GM12875 (cell line): Measurements from ENCODE around the gene TRIP13.
"Not testable (repeated sequence)": the region's sequence is repeated elsewhere in the genome, so short reads cannot be mapped to it uniquely, and the experiment has no call there.

Source experiments
- H3K4me3 ChIP-seq: one replicate; pipeline ENCODE4 v1.5.1; 2011; ENCODE audit warnings: low read depth, low read length, control low read depth
- TF ChIP-seq, protein P1 (sequence below): IDR thresholded peaks from 2 replicates; pipeline ENCODE4 v1.5.1; 2011; ENCODE audit warnings: low read depth, mild to moderate bottlenecking, control low read depth, inconsistent platforms, low read length, moderate library complexity, borderline replicate concordance; ENCODE audit not compliant: insufficient read depth

TRIP13 gene

DNA sequence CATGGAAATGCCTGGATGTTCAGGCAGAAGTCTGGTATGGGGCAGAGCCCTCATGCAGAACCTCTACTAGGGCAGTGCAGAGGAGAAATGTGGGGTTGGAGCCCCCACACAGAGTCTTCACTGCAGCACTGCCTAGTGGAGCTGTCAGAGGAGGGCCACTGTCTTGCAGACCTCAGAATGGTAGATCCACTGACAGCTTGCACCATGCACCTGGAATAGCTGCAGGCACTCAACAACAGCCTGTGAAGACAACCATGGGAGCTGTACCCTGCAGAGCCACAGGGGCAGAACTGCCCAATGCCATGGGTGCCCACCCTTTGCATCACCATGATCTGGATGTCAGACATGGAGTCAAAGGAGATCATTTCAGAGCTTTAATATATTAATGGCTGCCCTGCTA is 36.9 kb downstream of the TRIP13 start:
- TF ChIP-seq, protein P1, sequence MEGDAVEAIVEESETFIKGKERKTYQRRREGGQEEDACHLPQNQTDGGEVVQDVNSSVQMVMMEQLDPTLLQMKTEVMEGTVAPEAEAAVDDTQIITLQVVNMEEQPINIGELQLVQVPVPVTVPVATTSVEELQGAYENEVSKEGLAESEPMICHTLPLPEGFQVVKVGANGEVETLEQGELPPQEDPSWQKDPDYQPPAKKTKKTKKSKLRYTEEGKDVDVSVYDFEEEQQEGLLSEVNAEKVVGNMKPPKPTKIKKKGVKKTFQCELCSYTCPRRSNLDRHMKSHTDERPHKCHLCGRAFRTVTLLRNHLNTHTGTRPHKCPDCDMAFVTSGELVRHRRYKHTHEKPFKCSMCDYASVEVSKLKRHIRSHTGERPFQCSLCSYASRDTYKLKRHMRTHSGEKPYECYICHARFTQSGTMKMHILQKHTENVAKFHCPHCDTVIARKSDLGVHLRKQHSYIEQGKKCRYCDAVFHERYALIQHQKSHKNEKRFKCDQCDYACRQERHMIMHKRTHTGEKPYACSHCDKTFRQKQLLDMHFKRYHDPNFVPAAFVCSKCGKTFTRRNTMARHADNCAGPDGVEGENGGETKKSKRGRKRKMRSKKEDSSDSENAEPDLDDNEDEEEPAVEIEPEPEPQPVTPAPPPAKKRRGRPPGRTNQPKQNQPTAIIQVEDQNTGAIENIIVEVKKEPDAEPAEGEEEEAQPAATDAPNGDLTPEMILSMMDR = no peak

DNA sequence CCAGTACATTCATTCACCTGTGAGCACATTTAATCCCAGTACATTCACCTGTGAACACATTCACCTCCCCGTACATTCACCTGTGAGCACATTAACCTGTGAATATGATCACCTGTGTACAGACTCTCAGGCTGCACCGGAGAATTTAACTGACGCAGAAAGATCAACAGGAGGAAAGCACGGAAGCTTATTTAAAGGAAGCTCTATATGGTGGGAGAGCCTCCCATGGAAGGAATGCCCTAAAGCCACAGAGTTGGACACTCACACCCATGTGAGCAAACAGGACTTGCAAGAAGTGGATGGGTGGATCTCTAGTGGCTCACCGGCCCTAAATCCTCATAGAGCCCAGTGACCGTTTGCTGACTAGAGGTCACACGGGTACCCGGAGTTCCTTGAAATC is 38.2 kb downstream of the TRIP13 start:
- H3K4me3 ChIP-seq = no peak overlapping the region
- TF ChIP-seq, protein P1 = no peak

More for the DNA sequence above, 36.9 kb downstream of the TRIP13 start:
- H3K4me3 ChIP-seq = no peak overlapping the region

DNA sequence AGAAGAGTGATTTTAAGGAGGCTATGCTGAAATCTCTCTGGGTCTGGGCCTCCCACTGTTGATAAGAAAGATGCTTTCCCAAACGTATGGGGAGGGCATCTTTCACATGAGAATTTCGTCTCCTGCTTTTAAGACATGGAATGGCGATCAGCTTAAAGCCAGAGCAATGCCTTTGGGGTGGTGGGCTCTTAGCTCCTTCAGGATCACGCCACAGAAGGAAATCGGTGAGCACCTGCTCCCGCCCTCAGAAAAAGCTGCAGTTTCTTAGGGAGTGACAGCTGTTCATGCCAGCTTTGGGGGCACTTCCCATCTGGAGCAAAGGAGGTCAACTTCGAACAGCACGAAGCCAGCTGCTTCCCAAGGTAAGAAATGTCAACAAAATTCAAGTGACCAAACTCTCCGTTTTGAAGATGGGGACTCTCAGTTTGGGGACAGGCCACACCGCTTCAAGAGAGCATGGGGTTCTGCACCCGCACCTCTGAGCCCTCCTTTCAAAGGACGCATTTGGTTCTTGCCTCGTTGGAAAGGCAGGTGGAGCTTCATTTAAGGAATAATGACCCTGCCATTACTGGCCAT is 39.0 kb downstream of the TRIP13 start:
- no peak overlapping the region for H3K4me3 ChIP-seq
- TF ChIP-seq, protein P1 = no peak

DNA sequence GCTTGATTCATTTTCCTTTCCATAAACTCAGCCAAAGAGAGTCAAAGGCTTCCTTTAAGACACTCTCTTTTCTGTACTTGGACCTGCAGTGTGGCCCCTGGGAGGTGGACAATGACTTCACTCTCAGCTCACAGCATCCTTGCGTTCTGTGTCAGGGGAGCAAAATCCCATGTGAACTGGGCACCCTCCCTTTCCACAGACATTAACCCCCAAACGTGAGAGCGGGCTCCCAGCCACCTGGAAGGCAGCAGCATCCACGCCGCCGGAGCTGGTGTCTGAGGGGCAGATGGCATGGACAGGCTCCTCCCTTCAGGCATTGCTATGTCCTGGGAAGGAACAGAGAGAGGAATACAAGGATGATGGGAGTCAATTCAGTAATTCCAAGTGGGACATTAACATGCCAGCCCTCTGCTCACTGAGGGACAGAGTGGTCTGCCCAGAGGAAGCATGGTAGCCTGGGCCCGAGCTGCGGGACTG is 39.5 kb downstream of the TRIP13 start:
- TF ChIP-seq, protein P1 = no peak
- no peak overlapping the region for H3K4me3 ChIP-seq

DNA sequence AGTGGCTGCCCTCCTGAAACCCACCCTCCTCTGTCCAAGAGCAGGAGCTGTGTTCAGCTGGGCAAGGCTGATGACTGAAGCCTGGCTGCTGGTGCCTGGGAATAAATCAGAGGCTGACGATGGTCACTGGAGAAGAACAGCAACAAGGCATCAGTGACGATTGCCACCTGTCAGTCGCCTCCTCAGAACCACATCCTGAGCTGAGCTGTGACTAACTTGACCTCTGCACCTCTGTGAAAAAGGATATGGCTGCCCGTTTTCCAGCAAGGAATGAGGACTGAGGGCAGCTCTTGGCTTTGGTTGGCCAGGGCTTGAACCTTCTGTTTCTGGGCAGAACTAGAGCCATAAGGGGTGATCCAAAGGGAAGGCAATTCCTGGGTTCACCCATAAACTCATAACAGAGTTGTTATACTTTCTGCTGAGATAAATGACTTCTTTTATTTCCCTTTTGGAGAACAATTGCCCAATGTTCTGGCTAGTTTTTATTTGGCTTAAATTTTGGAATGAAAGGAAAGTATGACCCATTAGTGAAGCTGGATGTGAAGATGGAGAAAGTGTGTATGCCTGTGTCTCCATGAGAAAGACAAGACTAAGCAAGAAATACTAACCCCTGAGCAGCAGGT is 40.1 kb downstream of the TRIP13 start:
- no peak overlapping the region for H3K4me3 ChIP-seq
- TF ChIP-seq, protein P1 = no peak

DNA sequence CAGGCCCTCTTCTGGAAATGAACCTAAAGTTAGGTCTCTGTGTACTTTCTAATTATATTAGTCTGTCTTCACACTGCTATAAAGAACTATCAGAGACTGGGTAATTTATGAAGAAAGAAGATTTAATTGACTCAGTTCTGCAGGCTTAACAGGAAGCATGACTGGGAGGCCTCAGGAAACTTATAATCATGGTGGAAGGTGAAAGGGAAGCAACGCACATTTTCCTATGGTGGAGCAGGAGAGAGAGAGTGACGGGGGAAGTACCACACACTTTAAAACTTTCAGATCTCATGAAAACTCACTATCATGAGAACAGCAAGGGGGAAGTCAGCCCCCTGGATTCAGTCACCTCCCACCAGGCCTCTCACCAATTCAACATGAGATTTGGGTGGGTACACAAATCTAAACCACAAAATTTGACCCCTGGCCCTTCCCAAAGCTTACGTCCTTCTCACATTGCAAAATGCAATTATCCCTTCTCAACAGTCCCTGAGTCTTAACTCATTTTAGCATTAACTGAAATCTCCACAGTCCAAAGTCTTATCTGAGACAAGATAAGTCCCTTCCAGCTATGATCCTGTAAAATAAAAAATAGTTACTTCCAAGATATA is 40.7 kb downstream of the TRIP13 start:
- TF ChIP-seq, protein P1 = no peak
- no peak overlapping the region for H3K4me3 ChIP-seq

DNA sequence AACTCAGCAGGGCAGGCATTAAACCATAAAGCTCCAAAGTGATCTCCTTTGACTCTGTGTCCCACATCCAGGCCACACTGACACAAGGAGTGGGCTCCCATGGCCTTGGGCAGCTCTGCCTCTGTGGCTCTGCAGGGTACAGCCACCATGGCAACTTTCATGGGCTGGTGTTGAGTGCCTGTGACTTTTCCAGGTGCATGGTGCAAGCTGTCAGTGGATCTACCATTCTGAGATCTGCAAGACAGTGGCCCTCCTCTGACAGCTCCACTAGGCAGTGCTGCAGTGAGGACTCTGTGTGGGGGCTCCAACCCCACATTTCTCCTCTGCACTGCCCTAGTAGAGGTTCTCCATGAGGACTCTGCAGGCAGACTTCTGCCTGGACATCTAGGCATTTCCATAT is 41.3 kb downstream of the TRIP13 start:
- H3K4me3 ChIP-seq = not testable (repeated sequence)

DNA sequence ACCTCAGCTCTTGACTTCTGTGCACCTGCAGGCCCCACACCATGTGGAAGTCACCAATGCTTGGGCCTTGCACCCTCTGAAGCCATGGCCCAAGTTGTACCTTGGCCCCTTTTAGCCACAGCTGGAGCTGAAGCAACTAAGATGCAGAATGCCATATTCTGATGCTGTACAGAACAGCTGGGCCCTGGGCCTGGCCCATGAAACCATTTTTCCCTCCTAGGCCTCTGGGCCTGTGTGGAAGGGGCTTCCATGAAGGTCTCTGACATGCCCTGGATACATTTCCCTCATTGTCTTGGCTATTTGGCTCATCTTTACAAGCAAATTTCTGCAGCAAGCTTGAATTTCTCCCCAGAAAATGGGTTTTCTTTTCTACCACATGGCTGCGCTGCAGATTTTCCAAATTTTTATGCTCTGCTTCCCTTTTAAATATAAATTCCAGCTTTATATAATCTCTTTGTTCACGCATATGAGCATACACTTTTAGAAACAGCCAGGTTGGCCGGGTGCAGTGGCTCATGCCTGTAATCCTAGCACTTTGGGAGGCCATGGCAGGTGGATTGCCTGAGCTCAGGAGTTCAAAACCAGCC is 41.8 kb downstream of the TRIP13 start:
- H3K4me3 ChIP-seq = not testable (repeated sequence)
